IMR-90 (cell line): ENCODE measurements around the gene ATP11A. TPM values are rescaled to one million over a fixed set of nuclear protein-coding genes. Genes with fewer than 3 reads are reported as not detected.

Experiments
- ATAC-seq: fragments of 200-7000 bp; cut with Tn5 transposase; 2 replicates; pipeline ENCODE4 v1.9.1; 2020; ENCODE audit warnings: low read depth, mild to moderate bottlenecking, moderate library complexity
- BruUV-seq: library from RNA; stranded (reverse); fragments of 400-500 nt; replicated peaks from 2 replicates; lab custom pipeline; 2021; lab: Mats Ljungman, UMichigan
- CTCF ChIA-PET: fragments of 300-600 bp; formaldehyde crosslinking; extraction: SDS; loops from one replicate; lab custom pipeline; 2021; ENCODE audit warnings: antibody characterized with exemption; lab: Yijun Ruan, JAX
- POLR2A ChIA-PET: fragments of 300-600 bp; sonication (Branson Sonifier 250); formaldehyde crosslinking; loops from one replicate; lab custom pipeline; 2022; ENCODE audit warnings: antibody characterized with exemption; ENCODE audit not compliant: unreplicated experiment; lab: Charles Lee
- DNase-seq: peaks from one replicate; pipeline ENCODE4 v3.0.0; 2013
- H2AFZ ChIP-seq: replicated peaks from 2 replicates; pipeline ENCODE3; 2013; ENCODE audit warnings: low read length, mild to moderate bottlenecking; ENCODE audit not compliant: poor library complexity
- H2AK5ac ChIP-seq: 2 replicates; pipeline ENCODE4 v1.6.1; 2013; ENCODE audit warnings: low read depth, low read length, inconsistent platforms
- H2AK9ac ChIP-seq: replicated peaks from 2 replicates; pipeline ENCODE3; 2013; ENCODE audit warnings: mild to moderate bottlenecking, low read depth, low read length, moderate library complexity; ENCODE audit not compliant: poor library complexity
- H2BK120ac ChIP-seq: 2 replicates; pipeline ENCODE4 v1.6.1; 2013; ENCODE audit warnings: low read depth, low read length, inconsistent platforms
- H2BK15ac ChIP-seq: 3 replicates; pipeline ENCODE4 v1.6.1; 2013; ENCODE audit warnings: low read depth, low read length, inconsistent platforms
- H2BK20ac ChIP-seq: 2 replicates; pipeline ENCODE4 v1.6.1; 2013; ENCODE audit warnings: low read depth, mild to moderate bottlenecking, inconsistent platforms, low read length, moderate library complexity
- H2BK5ac ChIP-seq: 2 replicates; pipeline ENCODE4 v1.6.1; 2013; ENCODE audit warnings: mild to moderate bottlenecking, low read depth, low read length, inconsistent platforms; ENCODE audit not compliant: poor library complexity, severe bottlenecking
- H3K14ac ChIP-seq: replicated peaks from 2 replicates; pipeline ENCODE4 v1.6.1; 2013; ENCODE audit warnings: low read depth, low read length, inconsistent platforms
- H3K18ac ChIP-seq: 2 replicates; pipeline ENCODE4 v1.6.1; 2013; ENCODE audit warnings: low read depth, low read length, control low read depth
- H3K23ac ChIP-seq: 2 replicates; pipeline ENCODE4 v1.6.1; 2013; ENCODE audit warnings: low read depth, low read length, inconsistent platforms
- H3K27ac ChIP-seq: 2 replicates; pipeline ENCODE4 v1.5.1; 2013; ENCODE audit warnings: mild to moderate bottlenecking, control low read depth, low read length; ENCODE audit not compliant: insufficient read depth
- H3K27me3 ChIP-seq: 2 replicates; pipeline ENCODE4 v1.6.1; 2013; ENCODE audit warnings: low read length; ENCODE audit not compliant: control insufficient read depth, insufficient read depth
- H3K36me3 ChIP-seq: 2 replicates; pipeline ENCODE4 v1.6.1; 2013; ENCODE audit warnings: low read length, mixed read lengths; ENCODE audit not compliant: control insufficient read depth, insufficient read depth
- H3K4ac ChIP-seq: 2 replicates; pipeline ENCODE4 v1.6.1; 2013; ENCODE audit warnings: low read depth, low read length, inconsistent platforms
- H3K4me1 ChIP-seq: 2 replicates; pipeline ENCODE4 v1.6.1; 2013; ENCODE audit warnings: low read length, mixed read lengths; ENCODE audit not compliant: control insufficient read depth, insufficient read depth
- H3K4me2 ChIP-seq: 2 replicates; pipeline ENCODE4 v1.6.1; 2013; ENCODE audit warnings: low read depth, mild to moderate bottlenecking, control low read depth, low read length, moderate library complexity
- H3K4me3 ChIP-seq: 2 replicates; pipeline ENCODE4 v1.5.1; 2013; ENCODE audit warnings: low read depth, mild to moderate bottlenecking, control low read depth, low read length, moderate library complexity; ENCODE audit not compliant: insufficient read depth
- H3K56ac ChIP-seq: 2 replicates; pipeline ENCODE4 v1.6.1; 2013; ENCODE audit warnings: low read length, inconsistent platforms; ENCODE audit not compliant: insufficient read depth; ENCODE audit errors: extremely low read depth
- H3K79me1 ChIP-seq, 2 experiments: 2 replicates each; pipeline ENCODE4 v1.6.1; 2013; ENCODE audit warnings: low read length in 2 of 2, inconsistent platforms in 1 of 2, low read depth in 1 of 2
- H3K9ac ChIP-seq: 2 replicates; pipeline ENCODE4 v1.6.1; 2013; ENCODE audit warnings: low read depth, low read length, control low read depth
- H3K9me1 ChIP-seq: 2 replicates; pipeline ENCODE4 v1.6.1; 2013; ENCODE audit warnings: low read length, inconsistent platforms; ENCODE audit not compliant: insufficient read depth
- H3K9me3 ChIP-seq: 2 replicates; pipeline ENCODE4 v1.6.1; 2013; ENCODE audit warnings: low read length; ENCODE audit not compliant: control insufficient read depth, insufficient read depth
- H4K20me1 ChIP-seq: 2 replicates; pipeline ENCODE4 v1.6.1; 2013; ENCODE audit warnings: low read length, inconsistent platforms; ENCODE audit not compliant: insufficient read depth
- H4K5ac ChIP-seq: 2 replicates; pipeline ENCODE4 v1.6.1; 2013; ENCODE audit warnings: mild to moderate bottlenecking, low read depth, low read length, control low read depth
- H4K8ac ChIP-seq, 2 experiments: 2 replicates each; pipeline ENCODE4 v1.6.1; 2013; ENCODE audit warnings: low read depth in 2 of 2, low read length in 2 of 2, control low read depth in 1 of 2, inconsistent platforms in 1 of 2
- H4K91ac ChIP-seq: 2 replicates; pipeline ENCODE4 v1.6.1; 2013; ENCODE audit warnings: low read depth, low read length, inconsistent platforms; ENCODE audit not compliant: insufficient read depth
- BHLHE40 ChIP-seq: fragments of 150-350 bp; IDR thresholded peaks from 2 replicates; pipeline ENCODE4 v1.6.1; 2016; ENCODE audit warnings: mild to moderate bottlenecking, low read depth, low read length
- CEBPB ChIP-seq: IDR thresholded peaks from 2 replicates; pipeline ENCODE4 v1.6.1; 2012; ENCODE audit warnings: low read depth, low read length, improper control_type of control experiment
- FOS ChIP-seq: fragments of 150-350 bp; IDR thresholded peaks from 2 replicates; pipeline ENCODE4 v1.6.1; 2016; ENCODE audit warnings: low read depth, low read length
- MAFK ChIP-seq: IDR thresholded peaks from 2 replicates; pipeline ENCODE4 v1.6.1; 2012; ENCODE audit warnings: low read depth, low read length, improper control_type of control experiment
- MAZ ChIP-seq: IDR thresholded peaks from 2 replicates; pipeline ENCODE4 v1.6.1; 2012; ENCODE audit warnings: low read depth, mild to moderate bottlenecking, low read length, improper control_type of control experiment, moderate library complexity, borderline replicate concordance
- POLR2A ChIP-seq: IDR thresholded peaks from 2 replicates; pipeline ENCODE4 v1.6.1; 2012; ENCODE audit warnings: mild to moderate bottlenecking, low read depth, low read length
- RCOR1 ChIP-seq: IDR thresholded peaks from 2 replicates; pipeline ENCODE4 v1.6.1; 2012; ENCODE audit warnings: mild to moderate bottlenecking, low read length, improper control_type of control experiment; ENCODE audit not compliant: insufficient replicate concordance
- RFX5 ChIP-seq: IDR thresholded peaks from 2 replicates; pipeline ENCODE4 v1.8.0; 2012; ENCODE audit warnings: low read depth, mild to moderate bottlenecking, low read length, moderate library complexity
- SMC3 ChIP-seq: fragments of 150-350 bp; IDR thresholded peaks from 2 replicates; pipeline ENCODE4 v1.6.1; 2016; ENCODE audit warnings: low read depth, mild to moderate bottlenecking, antibody characterized with exemption, low read length, moderate library complexity
- WGBS, 2 experiments: methylation state at CpG; one replicate each; pipeline versions ENCODE4 v1.1.5 to v1.1.7; 2013; ENCODE audit warnings: missing lambda C conversion rate in 2 of 2; ENCODE audit not compliant: insufficient read length in 1 of 2; ENCODE audit errors: extremely low coverage in 2 of 2; 5-methylcytosine and 5-hydroxymethylcytosine counted together
- dilution Hi-C: fragments of 300-500 bp; cut with HindIII; formaldehyde crosslinking; loops from one replicate; pipeline ENCODE4 v1.14.3; 2018; ENCODE audit warnings: low sequenced_read_pairs; ENCODE audit not compliant: unreplicated experiment
- in situ Hi-C: fragments of 300-500 bp; cut with MboI; formaldehyde crosslinking; loops from 3 replicates; pipeline ENCODE4 v1.14.3; 2019; ENCODE audit warnings: low sequenced_read_pairs, inconsistent platforms, mixed read lengths
- intact Hi-C: fragments of 100-400 bp; cut with micrococcal nuclease; formaldehyde crosslinking; loops from 2 replicates; pipeline ENCODE4 v1.10.0; 2022
- polyA plus RNA-seq, 3 experiments: library from polyadenylated mRNA; depleted of rRNA; stranded (reverse); fragments of >200 nt; gene quantifications; 2 replicates each; pipeline ENCODE4 v1.2.3, GENCODE V29; 2012; ENCODE audit warnings: low replicate concordance in 1 of 3
- total RNA-seq: library from RNA; depleted of rRNA; stranded (reverse); fragments of >200 nt; gene quantifications from 2 replicates; pipeline ENCODE4 v1.2.3, GENCODE V29; 2012
- TF ChIP-seq, protein P1 (sequence below): fragments of 150-350 bp; IDR thresholded peaks from 2 replicates; pipeline ENCODE4 v1.6.1; 2017; ENCODE audit warnings: mild to moderate bottlenecking, antibody characterized with exemption, low read length, low read depth

ATP11A gene
- total and polyA plus RNA-seq, 2 of the 4 experiments (the other 2 are of a cell fraction), result 8.4 to 12.0 TPM

DNA sequence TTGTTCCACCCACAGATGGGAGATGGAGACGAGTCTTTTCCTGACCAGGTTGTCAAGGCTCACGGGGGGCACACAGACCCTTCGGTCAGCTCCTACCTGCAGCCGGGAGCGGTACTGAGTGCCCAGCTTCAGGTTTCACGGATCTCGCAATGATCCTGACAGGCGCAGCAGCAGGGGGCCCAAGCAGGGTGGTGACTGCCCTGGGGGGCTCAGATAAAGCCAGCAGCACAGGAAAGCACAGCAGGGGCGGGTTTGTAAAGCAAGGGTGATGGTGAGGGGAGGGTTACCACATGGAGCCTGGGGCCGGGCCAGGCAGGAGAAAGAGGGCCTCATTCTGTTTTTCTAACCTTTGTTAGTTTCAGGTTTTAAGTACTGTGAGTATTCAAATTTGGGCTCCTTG lies 41.7 kb upstream of the ATP11A start:
- H3K4ac ChIP-seq, result no peak overlapping the region
- H3K9me3 ChIP-seq, result no peaks in the 10 kb centered on the region
- H2AK9ac ChIP-seq, result no peak overlapping the region
- H4K91ac ChIP-seq, result no peak overlapping the region
- H3K9ac ChIP-seq, result no peak overlapping the region
- no peak overlapping the region for H3K4me3 ChIP-seq
- H3K36me3 ChIP-seq, result no peaks in the 10 kb centered on the region
- H3K56ac ChIP-seq, result no peak overlapping the region
- H2BK120ac ChIP-seq, result no peak overlapping the region
- DNase-seq, result no peak
- no peaks in the 10 kb centered on the region for H4K20me1 ChIP-seq
- no peaks in the 10 kb centered on the region for H3K9me1 ChIP-seq
- no peak overlapping the region for H2BK5ac ChIP-seq
- no peak overlapping the region for H2AFZ ChIP-seq
- no peaks in the 10 kb centered on the region for H3K79me1 ChIP-seq
- no peak overlapping the region for H2AK5ac ChIP-seq
- in situ Hi-C loops (loop anchor here (10.0 kb wide), 1 partner anchor 227 kb away; no protein-coding TSS in a partner anchor), dilution Hi-C loops (no loop called here), intact Hi-C loops (no loop called here)
- WGBS, 2 experiments, result 40% methylated on average over 1 of the region's 10 CpGs; no CpG with 5 or more reads in 1 of the 2 experiments
- no peak overlapping the region for H3K18ac ChIP-seq
- ChIA-PET CTCF (no interaction called here), POLR2A (no interaction called here)
- H3K23ac ChIP-seq, result no peak overlapping the region
- BruUV-seq, result no TSS peak
- no peak overlapping the region for H2BK20ac ChIP-seq
- H3K4me2 ChIP-seq, result no peak overlapping the region
- no peak overlapping the region for H3K14ac ChIP-seq
- H2BK15ac ChIP-seq, result no peak overlapping the region
- no peaks in the 10 kb centered on the region; the same call in 1 of the 2 replicates for H3K4me1 ChIP-seq
- no peak overlapping the region for H3K27ac ChIP-seq
- no peak overlapping the region for H4K5ac ChIP-seq
- TF ChIP-seq MAFK, result no peak
- no peak for TF ChIP-seq BHLHE40
- TF ChIP-seq, protein P1, sequence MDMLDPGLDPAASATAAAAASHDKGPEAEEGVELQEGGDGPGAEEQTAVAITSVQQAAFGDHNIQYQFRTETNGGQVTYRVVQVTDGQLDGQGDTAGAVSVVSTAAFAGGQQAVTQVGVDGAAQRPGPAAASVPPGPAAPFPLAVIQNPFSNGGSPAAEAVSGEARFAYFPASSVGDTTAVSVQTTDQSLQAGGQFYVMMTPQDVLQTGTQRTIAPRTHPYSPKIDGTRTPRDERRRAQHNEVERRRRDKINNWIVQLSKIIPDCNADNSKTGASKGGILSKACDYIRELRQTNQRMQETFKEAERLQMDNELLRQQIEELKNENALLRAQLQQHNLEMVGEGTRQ, result no peak
- no peak for TF ChIP-seq CEBPB
- TF ChIP-seq SMC3, result no peak
- no peak for TF ChIP-seq RFX5
- TF ChIP-seq MAZ, result no peak
- no peak for TF ChIP-seq POLR2A
- TF ChIP-seq RCOR1, result no peak
- TF ChIP-seq FOS, result no peak
- H4K8ac ChIP-seq, result no peak overlapping the region
- peaks cover 33% of the 10 kb centered on the region for H3K27me3 ChIP-seq
- no peak for ATAC-seq
